ENCODE measurements around the gene GINS2.

DNA sequence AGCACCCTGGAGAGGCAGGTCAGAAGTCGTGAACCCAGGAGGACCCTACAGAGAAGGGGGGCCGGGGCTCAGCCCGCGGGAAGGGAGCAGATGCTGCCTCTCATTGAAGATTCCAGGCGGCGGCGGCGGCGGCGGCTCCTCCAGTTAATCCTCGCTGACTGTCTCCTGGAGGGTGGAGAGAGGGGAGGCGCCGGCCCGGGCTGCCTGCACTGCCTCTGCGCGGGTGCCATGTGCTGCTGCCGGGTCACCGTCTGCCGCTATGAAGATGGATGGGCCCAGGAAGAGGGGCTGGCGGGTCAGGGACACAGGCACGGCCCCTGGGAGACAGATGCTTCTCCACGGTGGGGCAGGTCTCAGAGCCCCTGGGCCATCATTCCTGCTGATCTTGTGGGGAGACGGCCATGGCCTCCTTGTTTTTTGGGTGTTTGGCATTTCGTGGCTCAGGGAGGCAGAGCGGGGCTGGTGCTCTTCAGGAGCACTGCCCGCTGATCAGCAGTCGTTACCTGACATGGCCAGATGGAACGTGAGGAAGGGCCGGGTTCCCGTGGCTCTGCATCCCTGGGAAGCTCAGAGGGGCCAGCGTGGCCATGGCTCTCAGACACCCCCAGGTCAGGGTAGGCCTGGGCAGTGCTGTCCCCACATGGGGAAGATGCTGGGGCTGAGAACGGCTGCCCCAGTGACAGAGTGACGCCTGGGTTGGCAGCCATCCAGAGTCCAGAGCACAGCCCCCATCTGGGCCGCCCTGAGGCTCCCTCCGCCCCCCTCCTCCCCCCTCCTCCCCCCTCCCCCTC is 36.1 kb downstream of the GINS2 start:
- TF ChIP-seq, protein P1, sequence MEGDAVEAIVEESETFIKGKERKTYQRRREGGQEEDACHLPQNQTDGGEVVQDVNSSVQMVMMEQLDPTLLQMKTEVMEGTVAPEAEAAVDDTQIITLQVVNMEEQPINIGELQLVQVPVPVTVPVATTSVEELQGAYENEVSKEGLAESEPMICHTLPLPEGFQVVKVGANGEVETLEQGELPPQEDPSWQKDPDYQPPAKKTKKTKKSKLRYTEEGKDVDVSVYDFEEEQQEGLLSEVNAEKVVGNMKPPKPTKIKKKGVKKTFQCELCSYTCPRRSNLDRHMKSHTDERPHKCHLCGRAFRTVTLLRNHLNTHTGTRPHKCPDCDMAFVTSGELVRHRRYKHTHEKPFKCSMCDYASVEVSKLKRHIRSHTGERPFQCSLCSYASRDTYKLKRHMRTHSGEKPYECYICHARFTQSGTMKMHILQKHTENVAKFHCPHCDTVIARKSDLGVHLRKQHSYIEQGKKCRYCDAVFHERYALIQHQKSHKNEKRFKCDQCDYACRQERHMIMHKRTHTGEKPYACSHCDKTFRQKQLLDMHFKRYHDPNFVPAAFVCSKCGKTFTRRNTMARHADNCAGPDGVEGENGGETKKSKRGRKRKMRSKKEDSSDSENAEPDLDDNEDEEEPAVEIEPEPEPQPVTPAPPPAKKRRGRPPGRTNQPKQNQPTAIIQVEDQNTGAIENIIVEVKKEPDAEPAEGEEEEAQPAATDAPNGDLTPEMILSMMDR (IDR thresholded peaks at IDR 0.05), result no peak
- peak in 1 of 2 donors; percentile 11 for TF ChIP-seq POLR2A (IDR thresholded peaks at IDR 0.05)
